Fibroblast of villous mesenchyme (primary cell): ENCODE data around the gene OXT. TPM values are rescaled to one million over a fixed set of nuclear protein-coding genes. Genes with fewer than 3 reads are reported as not detected.

Experiments
- DNase-seq: peaks from one replicate; pipeline ENCODE4 v3.0.0-alpha.2; 2010; ENCODE audit warnings: low read depth
- H3K4me3 ChIP-seq: 2 replicates; pipeline ENCODE4 v1.5.1; 2011; ENCODE audit warnings: low read depth, mild to moderate bottlenecking, low read length
- total RNA-seq: library from RNA; depleted of rRNA; stranded (reverse); fragments of >200 nt; gene quantifications from 2 replicates; pipeline ENCODE4 v1.2.3, GENCODE V29; 2012
- TF ChIP-seq, protein P1 (sequence below): IDR thresholded peaks from 2 replicates; pipeline ENCODE4 v1.5.1; 2012; ENCODE audit warnings: low read depth, mild to moderate bottlenecking, low read length; ENCODE audit not compliant: insufficient read depth

OXT gene
- total RNA-seq, 1 donor: not detected

- DNase-seq: no peak
- TF ChIP-seq, protein P1, sequence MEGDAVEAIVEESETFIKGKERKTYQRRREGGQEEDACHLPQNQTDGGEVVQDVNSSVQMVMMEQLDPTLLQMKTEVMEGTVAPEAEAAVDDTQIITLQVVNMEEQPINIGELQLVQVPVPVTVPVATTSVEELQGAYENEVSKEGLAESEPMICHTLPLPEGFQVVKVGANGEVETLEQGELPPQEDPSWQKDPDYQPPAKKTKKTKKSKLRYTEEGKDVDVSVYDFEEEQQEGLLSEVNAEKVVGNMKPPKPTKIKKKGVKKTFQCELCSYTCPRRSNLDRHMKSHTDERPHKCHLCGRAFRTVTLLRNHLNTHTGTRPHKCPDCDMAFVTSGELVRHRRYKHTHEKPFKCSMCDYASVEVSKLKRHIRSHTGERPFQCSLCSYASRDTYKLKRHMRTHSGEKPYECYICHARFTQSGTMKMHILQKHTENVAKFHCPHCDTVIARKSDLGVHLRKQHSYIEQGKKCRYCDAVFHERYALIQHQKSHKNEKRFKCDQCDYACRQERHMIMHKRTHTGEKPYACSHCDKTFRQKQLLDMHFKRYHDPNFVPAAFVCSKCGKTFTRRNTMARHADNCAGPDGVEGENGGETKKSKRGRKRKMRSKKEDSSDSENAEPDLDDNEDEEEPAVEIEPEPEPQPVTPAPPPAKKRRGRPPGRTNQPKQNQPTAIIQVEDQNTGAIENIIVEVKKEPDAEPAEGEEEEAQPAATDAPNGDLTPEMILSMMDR: no peak
- no peak overlapping the region for H3K4me3 ChIP-seq
Observed at GRCh38 chr20:3101737-3102574, 30.5 kb downstream of the OXT start.

DNA sequence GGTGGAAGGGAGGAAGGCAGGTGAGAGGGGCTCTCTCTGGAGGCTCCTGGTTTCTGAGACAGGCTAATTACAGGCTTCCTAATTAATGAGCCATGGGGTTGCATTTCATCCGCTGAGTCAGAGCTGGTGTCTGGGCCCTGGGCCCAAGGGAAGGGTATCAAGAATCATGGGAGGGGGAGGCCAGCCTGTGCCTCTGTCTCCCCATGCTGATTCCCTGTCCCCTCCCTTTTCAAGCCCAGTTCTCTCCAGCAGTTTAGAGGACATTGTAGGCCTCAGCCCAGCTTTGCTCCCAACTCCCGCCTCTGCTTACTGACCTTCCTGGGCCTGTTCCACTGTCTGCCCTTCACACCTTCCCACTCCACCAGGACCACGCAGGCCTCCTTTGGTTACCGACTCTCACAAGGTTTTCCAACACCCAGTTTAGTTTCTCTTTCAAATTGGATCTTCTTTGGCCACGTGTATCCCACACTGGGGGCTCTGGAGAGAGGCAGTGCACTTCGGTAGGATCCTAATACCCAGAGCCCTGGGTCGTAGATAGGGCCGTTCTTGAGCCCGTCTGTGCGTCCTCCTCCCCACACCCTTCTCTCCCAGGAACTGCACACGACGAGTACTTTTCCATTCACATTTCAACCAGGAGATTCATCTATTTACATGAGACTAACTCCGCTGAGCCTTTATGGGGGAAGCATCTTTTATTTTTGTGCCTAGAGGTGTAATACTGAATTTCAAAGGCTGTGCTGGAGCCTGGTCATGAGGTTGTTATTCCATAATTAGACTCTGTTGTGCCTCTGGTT is 31.4 kb downstream of the OXT start:
- TF ChIP-seq, protein P1: no peak
- no peak for DNase-seq
- H3K4me3 ChIP-seq: no peak overlapping the region

DNA sequence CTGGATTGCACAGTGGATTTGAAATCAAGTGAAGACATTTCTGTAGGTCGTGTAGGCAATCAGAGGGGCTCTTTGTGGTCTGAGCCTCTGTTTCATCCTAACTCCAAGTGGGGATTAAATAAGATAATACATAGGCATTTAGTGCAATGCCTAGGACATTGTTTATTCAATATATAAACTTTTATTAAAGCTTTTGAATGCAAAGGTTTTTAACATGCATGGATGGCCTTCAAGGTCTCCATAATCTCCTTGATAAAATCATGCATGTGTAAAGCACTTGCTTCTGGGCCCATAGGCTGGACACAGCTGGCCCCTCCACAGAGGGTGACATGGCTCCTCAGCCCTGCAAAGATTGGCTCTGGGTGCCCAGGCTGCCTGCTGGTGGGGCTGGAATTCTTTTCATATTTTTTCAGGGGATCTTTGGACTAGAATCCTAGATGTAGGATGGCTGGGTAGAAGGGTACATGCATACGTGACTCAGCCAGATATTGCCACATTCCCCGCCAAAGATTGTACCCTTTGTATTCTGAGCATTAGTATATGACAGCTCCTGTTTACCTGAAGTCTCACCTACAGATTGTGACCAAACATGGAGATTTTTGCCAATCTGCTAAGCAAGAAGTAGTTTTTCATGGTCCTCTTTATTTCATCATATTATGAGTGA is 32.1 kb downstream of the OXT start:
- no peak overlapping the region for H3K4me3 ChIP-seq
- TF ChIP-seq, protein P1: no peak
- no peak for DNase-seq

DNA sequence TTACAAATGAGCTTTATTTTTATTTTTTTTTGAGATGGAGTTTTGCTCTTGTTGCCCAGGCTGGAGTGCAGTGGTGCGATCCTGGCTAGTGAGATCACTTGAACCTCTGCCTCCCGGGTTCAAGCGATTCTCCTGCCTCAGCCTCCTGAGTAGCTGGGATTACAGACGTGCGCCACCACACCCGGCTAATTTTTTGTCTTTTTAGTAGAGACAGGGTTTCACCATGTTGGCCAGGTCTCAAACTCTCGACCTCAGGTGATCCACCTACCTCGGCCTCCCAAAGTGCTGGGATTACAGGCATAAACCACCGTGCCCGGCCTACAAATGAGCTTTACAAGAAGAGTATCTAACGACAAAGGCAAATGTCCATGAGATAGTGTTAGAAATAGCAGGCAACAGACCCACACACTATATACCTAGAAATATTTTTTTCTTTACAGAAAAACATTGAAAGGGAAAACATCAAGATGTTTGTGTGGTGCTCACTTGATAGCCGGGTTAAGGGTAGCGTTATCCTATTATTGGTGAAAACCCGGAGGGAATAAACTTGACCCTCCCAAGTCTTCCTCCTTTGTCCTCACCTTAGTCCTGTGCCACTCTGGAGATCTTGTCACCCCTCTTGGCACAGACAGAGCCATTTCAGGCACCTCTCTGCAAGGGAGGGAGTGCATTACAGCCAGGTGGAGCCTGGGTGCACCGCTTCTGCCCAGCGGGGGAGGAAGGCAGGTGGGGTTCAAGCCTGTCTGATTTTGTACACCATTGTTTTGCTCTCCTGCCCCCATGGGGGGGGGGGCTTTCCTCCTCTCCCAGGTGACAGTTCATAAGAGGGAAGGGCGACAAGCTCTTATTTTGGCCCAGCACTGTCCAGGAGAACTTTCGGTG is 34.1 kb downstream of the OXT start:
- H3K4me3 ChIP-seq: no peak overlapping the region
- TF ChIP-seq, protein P1: no peak
- no peak for DNase-seq

DNA sequence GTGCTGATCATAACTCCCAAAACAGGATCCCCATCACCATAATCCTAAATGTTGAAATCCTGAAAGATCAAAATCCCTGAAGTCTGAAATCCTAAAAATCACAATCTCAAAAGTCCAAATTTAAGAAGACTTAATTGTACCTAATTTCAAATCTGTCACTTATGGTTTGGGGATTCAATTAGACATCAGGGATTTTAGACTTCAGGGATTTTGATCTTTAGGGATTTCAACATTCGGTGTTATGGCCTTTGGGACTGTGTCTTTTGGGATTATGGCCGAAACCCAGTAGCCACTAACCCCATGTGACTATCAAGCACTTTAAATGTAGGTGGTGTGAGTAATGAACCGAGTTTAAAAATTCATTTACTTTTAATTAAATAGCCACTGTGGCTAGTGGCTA is 34.8 kb downstream of the OXT start:
- TF ChIP-seq, protein P1: no peak
- no peak overlapping the region for H3K4me3 ChIP-seq
- DNase-seq: no peak
